HCT116 (cell line): ENCODE data around the gene PRTG. TPM values are rescaled to one million over a fixed set of nuclear protein-coding genes. Genes with fewer than 3 reads are reported as not detected.

ENCODE experiments used
- ATAC-seq: fragments of 200-7000 bp; cut with Tn5 transposase; 2 replicates; pipeline ENCODE4 v1.9.1; 2020; ENCODE audit warnings: mild to moderate bottlenecking, moderate library complexity
- BruUV-seq: library from RNA; stranded (reverse); fragments of 400-500 nt; replicated peaks from 2 replicates; lab custom pipeline; 2021; lab: Mats Ljungman, UMichigan
- CTCF ChIA-PET: fragments of 300-600 bp; sonication (Branson Sonifier 250); formaldehyde crosslinking; loops from one replicate; lab custom pipeline; 2021; ENCODE audit warnings: antibody characterized with exemption; lab: Charles Lee
- POLR2A ChIA-PET: fragments of 300-600, 350-600 bp; sonication (Branson Sonifier 250); formaldehyde crosslinking; loops from one replicate; lab custom pipeline; 2021; ENCODE audit warnings: antibody characterized with exemption; lab: Charles Lee
- RAD21 ChIA-PET, 2 experiments: fragments of 300-600 bp; sonication (Branson Sonifier 250); formaldehyde crosslinking; loops; one replicate each; lab custom pipeline; 2023; ENCODE audit warnings: low total read pairs in 2 of 2; ENCODE audit not compliant: uncharacterized antibody in 2 of 2, unreplicated experiment in 2 of 2, low non-redundant PET in 1 of 2; lab: Charles Lee
- DNase-seq: peaks from one replicate; pipeline ENCODE4 v3.0.0-alpha.2; 2010; ENCODE audit warnings: low read depth, low spot score
- H2AFZ ChIP-seq: fragments of 200-600 bp; shearing (Covaris generic), sonication (generic); 2 replicates; pipeline ENCODE4 v1.6.1; 2017; ENCODE audit warnings: low read depth, mixed run types, mixed read lengths, antibody characterized with exemption, low read length; ENCODE audit not compliant: poor library complexity, severe bottlenecking
- H3K27ac ChIP-seq: 2 replicates; pipeline ENCODE4 v1.5.1; 2012; ENCODE audit warnings: low read depth, low read length
- H3K27me3 ChIP-seq: fragments of 200-600 bp; sonication (generic); 2 replicates; pipeline ENCODE4 v1.6.1; 2016; ENCODE audit warnings: mixed run types, low read length, mixed read lengths; ENCODE audit not compliant: insufficient read depth
- H3K36me3 ChIP-seq, 2 experiments: fragments of 200-500 bp in 1 of 2; fragments of 200-600 bp in 1 of 2; sonication (Bioruptor generic) in 1 of 2; sonication (generic) in 1 of 2; 2 replicates each; pipeline versions ENCODE4 v1.5.1 to v1.6.1; 2014 to 2016; ENCODE audit warnings: low read length in 2 of 2, inconsistent platforms in 1 of 2, mixed read lengths in 1 of 2, mixed run types in 1 of 2; ENCODE audit not compliant: insufficient read depth in 2 of 2, control insufficient read depth in 1 of 2
- H3K4me1 ChIP-seq, 2 experiments: fragments of 200-600 bp in 1 of 2; sonication (generic) in 1 of 2; 2 replicates each; pipeline versions ENCODE4 v1.5.1 to v1.6.1; 2012 to 2017; ENCODE audit warnings: low read length in 2 of 2, inconsistent platforms in 1 of 2, mild to moderate bottlenecking in 1 of 2, mixed read lengths in 1 of 2, mixed run types in 1 of 2, moderate library complexity in 1 of 2; ENCODE audit not compliant: insufficient read depth in 2 of 2, control insufficient read depth in 1 of 2
- H3K4me2 ChIP-seq: fragments of 200-600 bp; sonication (generic); 2 replicates; pipeline ENCODE4 v1.6.1; 2017; ENCODE audit warnings: mixed run types, low read length, mixed read lengths
- H3K4me3 ChIP-seq, 2 experiments: fragments of 200-600 bp in 1 of 2; sonication (generic) in 1 of 2; replicated peaks in 1 of 2; 2 replicates each; pipeline ENCODE4 v1.5.1; 2011 to 2016; ENCODE audit warnings: low read length in 2 of 2, control low read depth in 1 of 2, low read depth in 1 of 2, mild to moderate bottlenecking in 1 of 2, mixed read lengths in 1 of 2, mixed run types in 1 of 2
- H3K79me2 ChIP-seq: fragments of 200-600 bp; sonication (generic); 2 replicates; pipeline ENCODE4 v1.6.1; 2017; ENCODE audit warnings: mild to moderate bottlenecking, mixed run types, low read length, moderate library complexity, mixed read lengths; ENCODE audit not compliant: insufficient read depth
- H3K9ac ChIP-seq: fragments of 200-600 bp; sonication (generic); 2 replicates; pipeline ENCODE4 v1.6.1; 2016; ENCODE audit warnings: low read length, mixed read lengths
- H3K9me2 ChIP-seq: fragments of 200-600 bp; sonication (generic), shearing (Covaris generic); 2 replicates; pipeline ENCODE4 v1.6.1; 2017; ENCODE audit warnings: mixed run types, mild to moderate bottlenecking, moderate library complexity; ENCODE audit not compliant: insufficient read depth
- H3K9me3 ChIP-seq, 2 experiments: fragments of 200-500 bp in 1 of 2; fragments of 200-600 bp in 1 of 2; sonication (Bioruptor generic) in 1 of 2; sonication (generic) in 1 of 2; 2 replicates each; pipeline ENCODE4 v1.6.1; 2014 to 2017; ENCODE audit warnings: low read length in 2 of 2, mixed read lengths in 2 of 2, inconsistent platforms in 1 of 2, low read depth in 1 of 2, mild to moderate bottlenecking in 1 of 2, mixed run types in 1 of 2, moderate library complexity in 1 of 2; ENCODE audit not compliant: control insufficient read depth in 1 of 2, insufficient read depth in 1 of 2
- H4K20me1 ChIP-seq: fragments of 200-600 bp; sonication (generic), shearing (Covaris generic); 2 replicates; pipeline ENCODE4 v1.6.1; 2017; ENCODE audit warnings: mixed run types, mild to moderate bottlenecking, moderate library complexity; ENCODE audit not compliant: insufficient read depth
- ATF3 ChIP-seq: IDR thresholded peaks from 2 replicates; pipeline ENCODE4 v1.6.1; 2012
- CBX3 ChIP-seq: IDR thresholded peaks from 2 replicates; pipeline ENCODE4 v1.6.1; 2012; ENCODE audit warnings: low read depth
- CEBPB ChIP-seq: IDR thresholded peaks from 2 replicates; pipeline ENCODE4 v1.6.1; 2012; ENCODE audit warnings: low read depth
- CTCF ChIP-seq, 3 experiments: fragments of 200-600 bp in 1 of 3; sonication (generic) in 1 of 3; IDR thresholded peaks in 2 of 3; conservative IDR thresholded peaks in 1 of 3; 2 replicates each; pipeline ENCODE4 v1.5.1; 2012 to 2017; ENCODE audit warnings: low read depth in 2 of 3, low read length in 2 of 3, antibody characterized with exemption in 1 of 3, borderline replicate concordance in 1 of 3, control low read depth in 1 of 3, mild to moderate bottlenecking in 1 of 3, mixed read lengths in 1 of 3, mixed run types in 1 of 3, moderate library complexity in 1 of 3; ENCODE audit not compliant: insufficient read depth in 1 of 3
- EGR1 ChIP-seq: IDR thresholded peaks from 2 replicates; pipeline ENCODE4 v1.6.1; 2012; ENCODE audit warnings: low read depth
- EZH2 ChIP-seq: fragments of 200-600 bp; sonication (generic); IDR thresholded peaks from 2 replicates; pipeline ENCODE4 v1.6.1; 2017; ENCODE audit warnings: antibody characterized with exemption, mixed run types
- EZH2phosphoT487 ChIP-seq: fragments of 200-600 bp; IDR thresholded peaks from 2 replicates; pipeline ENCODE4 v1.6.1; 2018; ENCODE audit warnings: antibody characterized with exemption, borderline replicate concordance
- FOSL1 ChIP-seq: IDR thresholded peaks from 2 replicates; pipeline ENCODE4 v1.6.1; 2012; ENCODE audit warnings: low read depth
- POLR2A ChIP-seq: IDR thresholded peaks from 2 replicates; pipeline ENCODE4 v1.7.0; 2011; ENCODE audit warnings: borderline replicate concordance; ENCODE audit not compliant: insufficient read depth, insufficient read length; ENCODE audit errors: extremely low read depth
- RAD21 ChIP-seq: IDR thresholded peaks from 2 replicates; pipeline ENCODE4 v1.6.1; 2012; ENCODE audit warnings: low read depth, mild to moderate bottlenecking
- REST ChIP-seq: IDR thresholded peaks from 2 replicates; pipeline ENCODE4 v1.6.1; 2012; ENCODE audit warnings: low read depth
- SIN3A ChIP-seq: IDR thresholded peaks from 2 replicates; pipeline ENCODE4 v1.6.1; 2012; ENCODE audit warnings: low read depth
- intact Hi-C: fragments of 100-400 bp; cut with micrococcal nuclease; formaldehyde crosslinking; loops from 2 replicates; pipeline ENCODE4 v1.10.0; 2022
- total RNA-seq: library from RNA; stranded (reverse); gene quantifications from one replicate; pipeline ENCODE4 v1.2.1, GENCODE V29; 2021; ENCODE audit not compliant: unreplicated experiment

The PRTG gene
- total RNA-seq, 1 experiment from 2014 or later: not detected

- ChIA-PET CTCF (no interaction called here), RAD21 (no interaction called here), POLR2A (no interaction called here)
- Histone ChIP-seq H3K9me3 (no peaks in the 10 kb centered on the region), H3K4me1 (peaks cover 0 to 3% of the 10 kb centered on the region in 2 experiments; a peak in 1 of 4 replicates), H3K4me2 (no peak overlapping the region), H3K9me2 (no peaks in the 10 kb centered on the region), H3K79me2 (no peaks in the 10 kb centered on the region), H4K20me1 (no peaks in the 10 kb centered on the region), H3K27me3 (no peaks in the 10 kb centered on the region), H3K9ac (no peak overlapping the region), H3K36me3 (no peaks in the 10 kb centered on the region), H3K4me3 (no peak overlapping the region), H2AFZ (no peak overlapping the region), H3K27ac (no peak overlapping the region)
- DNase-seq (no peak), ATAC-seq (no peak)
- BruUV-seq: no TSS peak
- TF ChIP-seq EZH2phosphoT487: no peak
- no peak for TF ChIP-seq CEBPB
- TF ChIP-seq REST: no peak
- TF ChIP-seq POLR2A: no peak
- intact Hi-C loops: no loop called here
Observed at GRCh38 chr15:55589287-55589686, 153.7 kb downstream of the PRTG start.

DNA sequence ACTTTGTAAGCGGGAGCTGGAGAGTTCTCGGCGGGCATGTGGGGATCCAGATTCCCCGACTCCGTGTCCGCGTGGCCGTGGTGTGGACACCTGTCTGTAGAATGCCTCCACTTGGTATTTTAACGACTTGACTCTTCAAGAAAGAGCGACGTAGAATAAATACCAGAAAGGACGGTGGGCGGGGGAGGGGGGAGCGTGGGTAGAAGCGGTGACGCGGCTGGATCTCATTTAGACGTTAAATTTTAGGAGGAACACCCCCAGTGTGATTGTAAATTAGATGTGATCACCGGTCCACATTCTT is 154.2 kb downstream of the PRTG start:
- intact Hi-C loops: no loop called here
- Histone ChIP-seq H3K9me3 (no peaks in the 10 kb centered on the region), H3K27me3 (no peaks in the 10 kb centered on the region), H3K4me1 (peaks cover 0 to 3% of the 10 kb centered on the region in 2 experiments; a peak in 1 of 4 replicates), H4K20me1 (no peaks in the 10 kb centered on the region), H2AFZ (no peak overlapping the region), H3K9me2 (no peaks in the 10 kb centered on the region), H3K36me3 (no peaks in the 10 kb centered on the region), H3K4me2 (no peak overlapping the region), H3K9ac (no peak overlapping the region), H3K27ac (no peak overlapping the region), H3K79me2 (no peaks in the 10 kb centered on the region), H3K4me3 (no peak overlapping the region)
- CTCF ChIA-PET: no interaction called here
- ATAC-seq: no peak
- RAD21 ChIA-PET: no interaction called here
- DNase-seq: no peak
- no TSS peak for BruUV-seq
- POLR2A ChIA-PET: no interaction called here
- no peak for TF ChIP-seq CBX3
- TF ChIP-seq RAD21: no peak
- no peak for TF ChIP-seq EGR1
- no peak for TF ChIP-seq ATF3
- no peak for TF ChIP-seq REST
- TF ChIP-seq SIN3A: no peak
- no peak for TF ChIP-seq FOSL1
- no peak for TF ChIP-seq EZH2
- no peak for TF ChIP-seq CTCF (IDR thresholded peaks at IDR 0.05 in 2 of 3, conservative IDR thresholded peaks at IDR 0.05 in 1 of 3; ENCODE audit: borderline replicate concordance in 1 of 3, insufficient read depth in 1 of 3, low read depth in 2 of 3, low read length in 2 of 3)
